HAP-1 (cell line): ENCODE data around the gene CACNA1C.

Experiments used
- DNase-seq, 2 experiments: peaks; one replicate each; pipeline ENCODE4 v3.0.0-alpha.2; 2016 to 2020; ENCODE audit warnings: low spot score in 2 of 2
- H3K27me3 ChIP-seq: fragments of 250-450 bp; sonication (Bioruptor Pico); 2 replicates; pipeline ENCODE4 v1.5.1; 2020; ENCODE audit warnings: low read depth, mild to moderate bottlenecking, moderate library complexity
- H3K36me3 ChIP-seq: fragments of 250-450 bp; sonication (Bioruptor Pico); replicated peaks from 2 replicates; pipeline ENCODE4 v1.5.1; 2020; ENCODE audit warnings: mild to moderate bottlenecking
- H3K4me1 ChIP-seq: fragments of 250-450 bp; sonication (Bioruptor Pico); 2 replicates; pipeline ENCODE4 v1.5.1; 2020; ENCODE audit warnings: mild to moderate bottlenecking
- H3K4me3 ChIP-seq: fragments of 250-450 bp; sonication (Bioruptor Pico); 2 replicates; pipeline ENCODE4 v1.5.1; 2020; ENCODE audit warnings: mild to moderate bottlenecking, moderate library complexity
- H3K9me3 ChIP-seq: fragments of 250-450 bp; sonication (Bioruptor Pico); 2 replicates; pipeline ENCODE4 v1.5.1; 2020; ENCODE audit warnings: mild to moderate bottlenecking, moderate library complexity
- in situ Hi-C: fragments of 300-500 bp; cut with MboI; formaldehyde crosslinking; loops from 3 replicates; pipeline ENCODE4 v1.14.3; 2020; ENCODE audit warnings: low sequenced_read_pairs, inconsistent platforms, mixed read lengths

The CACNA1C gene

DNA sequence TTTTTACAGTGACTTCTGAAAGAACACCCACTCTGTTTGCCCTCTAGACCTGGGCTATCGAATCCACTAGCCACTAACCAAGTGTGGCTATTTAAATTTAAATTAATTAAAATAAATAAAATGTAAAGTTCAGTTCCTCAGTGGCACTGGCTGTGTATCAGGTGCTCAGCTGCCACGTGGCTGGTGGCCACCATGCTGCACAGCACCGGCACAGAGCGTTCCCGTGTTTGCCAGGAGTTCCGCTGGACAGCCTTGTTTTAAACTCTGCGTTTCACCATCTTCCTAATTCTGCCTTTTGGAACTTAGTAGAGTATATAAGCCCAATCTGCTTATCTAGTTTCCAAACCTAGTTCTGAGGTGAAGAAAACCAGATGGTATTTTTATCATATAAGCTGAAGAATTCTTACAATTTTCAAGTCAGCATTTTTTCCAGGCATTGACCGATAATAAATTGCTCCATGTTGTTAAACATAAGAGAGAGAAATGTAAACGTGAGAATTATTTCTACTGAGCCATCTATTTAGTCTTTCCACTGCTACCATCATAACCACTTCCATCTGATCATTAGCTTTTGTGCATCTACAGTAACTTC is 339.0 kb downstream of the CACNA1C start:
- Histone ChIP-seq H3K4me1 (no peaks in the 10 kb centered on the region), H3K9me3 (no peaks in the 10 kb centered on the region), H3K27me3 (no peaks in the 10 kb centered on the region), H3K36me3 (no peaks in the 10 kb centered on the region), H3K4me3 (no peak overlapping the region)
- DNase-seq = no peak
- in situ Hi-C loops = no loop called here

GRCh38 chr12:2393016-2393415 is 340.2 kb downstream of the CACNA1C start:
- Histone ChIP-seq H3K36me3 (no peaks in the 10 kb centered on the region), H3K4me1 (no peaks in the 10 kb centered on the region), H3K27me3 (no peaks in the 10 kb centered on the region), H3K4me3 (no peak overlapping the region), H3K9me3 (no peaks in the 10 kb centered on the region)
- DNase-seq = no peak
- in situ Hi-C loops = no loop called here

GRCh38 chr12:2393996-2394395 is 341.2 kb downstream of the CACNA1C start:
- no peak for DNase-seq
- Histone ChIP-seq H3K4me1 (no peaks in the 10 kb centered on the region), H3K36me3 (no peaks in the 10 kb centered on the region), H3K27me3 (no peaks in the 10 kb centered on the region), H3K9me3 (no peaks in the 10 kb centered on the region), H3K4me3 (no peak overlapping the region)
- in situ Hi-C loops = no loop called here

- Histone ChIP-seq H3K4me1 (no peaks in the 10 kb centered on the region), H3K4me3 (no peak overlapping the region), H3K9me3 (no peaks in the 10 kb centered on the region), H3K27me3 (no peaks in the 10 kb centered on the region), H3K36me3 (no peaks in the 10 kb centered on the region)
- peak; percentile 38 to 74 for DNase-seq
- in situ Hi-C loops = no loop called here
Measured at GRCh38 chr12:2395354-2395977, 342.7 kb downstream of the CACNA1C start.

DNA sequence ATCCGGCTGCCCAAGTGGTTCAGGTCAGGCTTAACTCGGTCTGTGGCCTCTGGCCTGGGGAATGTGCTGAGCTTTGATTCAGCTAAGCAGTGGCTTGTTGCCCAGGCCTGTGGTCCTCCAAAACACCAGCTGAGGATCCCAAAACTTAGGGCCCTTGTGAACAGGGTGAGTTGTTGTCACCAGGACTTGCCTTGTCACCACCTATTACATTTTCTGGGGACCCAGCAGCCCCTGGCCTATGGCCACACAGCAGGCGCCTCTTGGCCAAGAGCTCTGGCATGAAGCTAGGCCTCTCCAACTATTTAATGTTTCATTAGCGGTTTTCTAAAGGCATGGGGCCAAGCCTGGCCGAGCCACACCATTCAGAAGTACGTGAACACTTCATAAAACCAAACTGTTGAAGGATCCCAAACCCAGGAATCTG is 343.7 kb downstream of the CACNA1C start:
- no peak for DNase-seq
- H3K4me1 ChIP-seq = no peaks in the 10 kb centered on the region
- H3K27me3 ChIP-seq = no peaks in the 10 kb centered on the region
- in situ Hi-C loops = no loop called here
- no peaks in the 10 kb centered on the region for H3K9me3 ChIP-seq
- H3K36me3 ChIP-seq = no peaks in the 10 kb centered on the region
- no peak overlapping the region for H3K4me3 ChIP-seq

- Histone ChIP-seq H3K4me1 (no peaks in the 10 kb centered on the region), H3K4me3 (no peak overlapping the region), H3K27me3 (no peaks in the 10 kb centered on the region), H3K9me3 (no peaks in the 10 kb centered on the region), H3K36me3 (no peaks in the 10 kb centered on the region)
- no peak for DNase-seq
- in situ Hi-C loops = no loop called here
Measured at GRCh38 chr12:2397356-2398045, 344.7 kb downstream of the CACNA1C start.

- H3K4me3 ChIP-seq = no peak overlapping the region
- in situ Hi-C loops = no loop called here
- no peaks in the 10 kb centered on the region for H3K27me3 ChIP-seq
- DNase-seq = no peak
- no peaks in the 10 kb centered on the region for H3K9me3 ChIP-seq
- no peaks in the 10 kb centered on the region for H3K36me3 ChIP-seq
- no peaks in the 10 kb centered on the region for H3K4me1 ChIP-seq
Measured at GRCh38 chr12:2401040-2401439, 348.3 kb downstream of the CACNA1C start.

DNA sequence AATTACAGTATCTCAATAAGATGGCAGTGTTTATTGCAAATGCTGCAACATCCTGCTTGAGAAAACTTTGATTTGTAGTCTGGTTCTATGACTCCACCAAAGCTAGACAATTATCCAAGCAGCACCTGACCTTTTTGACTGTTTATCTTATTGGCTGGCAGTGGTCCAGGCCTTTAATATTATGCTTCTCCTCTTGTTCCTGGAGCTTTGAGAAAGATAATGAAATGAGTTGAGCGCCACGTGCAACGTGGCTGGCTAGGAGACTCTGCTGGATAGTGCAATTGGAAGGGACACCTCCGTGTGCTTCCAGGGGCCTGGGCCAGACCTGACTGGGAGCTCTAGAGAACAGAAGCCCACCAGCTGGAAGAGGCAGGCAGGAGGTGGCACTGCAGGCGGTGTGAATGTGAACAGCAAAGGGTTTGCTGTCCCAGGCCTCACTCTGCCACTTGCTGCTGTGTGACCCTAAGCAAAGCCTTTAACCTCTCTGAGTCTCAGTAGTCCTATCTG is 349.3 kb downstream of the CACNA1C start:
- Histone ChIP-seq H3K9me3 (no peaks in the 10 kb centered on the region), H3K4me1 (no peaks in the 10 kb centered on the region), H3K4me3 (no peak overlapping the region), H3K36me3 (no peaks in the 10 kb centered on the region), H3K27me3 (no peaks in the 10 kb centered on the region)
- DNase-seq = no peak
- in situ Hi-C loops = no loop called here

- Histone ChIP-seq H3K9me3 (no peaks in the 10 kb centered on the region), H3K27me3 (no peaks in the 10 kb centered on the region), H3K4me1 (no peaks in the 10 kb centered on the region), H3K4me3 (no peak overlapping the region), H3K36me3 (no peaks in the 10 kb centered on the region)
- DNase-seq = no peak
- in situ Hi-C loops = no loop called here
Measured at GRCh38 chr12:2403221-2403976, 350.6 kb downstream of the CACNA1C start.

GRCh38 chr12:2405039-2405438 is 352.3 kb downstream of the CACNA1C start:
- no peak overlapping the region for H3K4me3 ChIP-seq
- in situ Hi-C loops = no loop called here
- no peak for DNase-seq
- H3K27me3 ChIP-seq = no peaks in the 10 kb centered on the region
- H3K9me3 ChIP-seq = no peaks in the 10 kb centered on the region
- H3K36me3 ChIP-seq = no peaks in the 10 kb centered on the region
- no peaks in the 10 kb centered on the region for H3K4me1 ChIP-seq

DNA sequence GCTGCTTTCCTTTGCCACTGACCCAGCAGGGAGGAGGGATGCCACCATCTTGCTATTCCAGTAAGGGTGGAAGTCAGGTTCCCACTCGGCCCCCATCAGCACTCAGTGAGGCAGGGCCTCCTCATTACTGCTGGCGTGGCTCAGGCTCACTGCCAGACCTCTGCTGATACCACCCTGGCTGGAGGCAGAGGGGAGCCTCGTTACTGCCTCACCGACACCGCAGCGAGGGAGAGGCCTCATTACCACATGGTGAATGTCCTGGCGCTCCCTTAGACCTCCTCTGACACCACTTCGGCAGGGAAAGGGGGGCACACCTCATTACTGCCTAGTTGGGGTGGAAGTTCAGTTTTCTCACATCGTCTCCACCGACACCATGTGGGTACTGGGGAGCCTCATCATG is 354.1 kb downstream of the CACNA1C start:
- no peaks in the 10 kb centered on the region for H3K4me1 ChIP-seq
- in situ Hi-C loops = no loop called here
- no peak overlapping the region for H3K4me3 ChIP-seq
- H3K27me3 ChIP-seq = no peaks in the 10 kb centered on the region
- H3K36me3 ChIP-seq = no peaks in the 10 kb centered on the region
- no peaks in the 10 kb centered on the region for H3K9me3 ChIP-seq
- no peak for DNase-seq

DNA sequence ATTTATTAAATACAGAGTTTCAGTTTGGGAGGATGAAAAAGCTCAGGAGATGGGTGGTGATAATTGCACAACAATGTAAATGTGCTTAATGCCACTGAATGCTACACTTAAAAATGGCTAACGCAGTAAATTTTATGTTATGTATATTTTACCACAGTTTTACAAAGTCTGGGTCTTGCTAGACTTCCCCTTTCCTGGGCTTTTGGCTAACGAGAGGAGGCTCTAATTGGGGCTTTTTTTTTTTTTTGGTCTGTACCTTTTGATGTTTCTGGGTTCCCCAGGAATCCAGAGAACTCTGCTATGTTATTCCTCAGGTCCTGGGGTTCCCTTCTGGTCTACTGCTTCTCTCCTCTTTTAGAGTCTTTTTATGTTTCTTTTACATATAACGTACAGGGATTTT is 355.5 kb downstream of the CACNA1C start:
- in situ Hi-C loops = no loop called here
- no peaks in the 10 kb centered on the region for H3K27me3 ChIP-seq
- H3K4me1 ChIP-seq = no peaks in the 10 kb centered on the region
- no peaks in the 10 kb centered on the region for H3K36me3 ChIP-seq
- H3K4me3 ChIP-seq = no peak overlapping the region
- DNase-seq = no peak
- no peaks in the 10 kb centered on the region for H3K9me3 ChIP-seq

DNA sequence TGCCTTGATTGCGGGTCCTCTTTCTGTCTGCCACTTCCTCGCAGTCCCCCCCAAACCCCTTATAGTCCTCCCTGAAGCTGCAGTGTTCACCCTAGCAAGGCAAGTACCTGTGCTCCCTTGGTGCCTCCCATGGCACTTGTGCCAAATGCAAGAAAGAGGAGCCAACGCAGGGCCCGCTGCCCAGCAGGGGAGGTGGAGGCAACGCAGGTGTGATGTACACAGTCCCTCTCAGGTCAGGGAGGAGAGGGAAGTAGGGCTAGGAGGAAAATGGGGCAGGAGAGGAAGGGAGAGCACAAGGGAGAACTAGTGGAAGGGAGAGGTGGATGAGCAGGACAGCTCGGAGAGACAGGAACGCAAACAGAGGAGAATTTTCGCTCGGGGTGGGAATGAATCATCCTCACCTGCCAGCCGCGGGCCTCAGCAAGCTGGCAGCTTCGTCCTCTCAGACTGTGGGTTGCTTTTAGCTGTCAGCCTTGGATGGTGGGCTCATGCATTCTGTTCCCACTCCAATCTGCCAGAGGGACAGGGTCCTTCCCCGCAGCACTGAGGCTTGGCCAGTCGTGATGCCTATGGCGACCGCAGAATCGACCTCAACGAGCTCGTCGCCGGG is 357.0 kb downstream of the CACNA1C start:
- in situ Hi-C loops = no loop called here
- no peaks in the 10 kb centered on the region for H3K36me3 ChIP-seq
- no peak for DNase-seq
- no peaks in the 10 kb centered on the region for H3K4me1 ChIP-seq
- H3K9me3 ChIP-seq = no peaks in the 10 kb centered on the region
- H3K4me3 ChIP-seq = no peak overlapping the region
- no peaks in the 10 kb centered on the region for H3K27me3 ChIP-seq
